SJCRH30 (cell line): Measurements from ENCODE around the gene ASIC2. TPM values are rescaled to one million over a fixed set of nuclear protein-coding genes. Genes with fewer than 3 reads are reported as not detected.
A peak's percentile ranks its signal among the peaks of the same experiment; 100 is the strongest.
"Not testable (repeated sequence)": the region's sequence is repeated elsewhere in the genome, so short reads cannot be mapped to it uniquely, and the experiment has no call there.

Experiments used
- DNase-seq, 2 experiments: peaks; one replicate each; pipeline ENCODE4 v3.0.0-alpha.2; 2015 to 2020
- H3K27ac ChIP-seq: fragments of 250-450 bp; sonication (Bioruptor Pico); 2 replicates; pipeline ENCODE4 v1.5.1; 2020; ENCODE audit warnings: mild to moderate bottlenecking, moderate library complexity
- H3K27me3 ChIP-seq: fragments of 250-450 bp; sonication (Bioruptor Pico); 2 replicates; pipeline ENCODE4 v1.5.1; 2020; ENCODE audit warnings: mild to moderate bottlenecking, moderate library complexity
- H3K36me3 ChIP-seq: fragments of 250-450 bp; sonication (Bioruptor Pico); 2 replicates; pipeline ENCODE4 v1.5.1; 2020; ENCODE audit warnings: mild to moderate bottlenecking, moderate library complexity
- H3K4me1 ChIP-seq: fragments of 250-450 bp; sonication (Bioruptor Pico); 2 replicates; pipeline ENCODE4 v1.5.1; 2020; ENCODE audit warnings: mild to moderate bottlenecking, moderate library complexity
- H3K4me3 ChIP-seq: fragments of 250-450 bp; sonication (Bioruptor Pico); 2 replicates; pipeline ENCODE4 v1.5.1; 2020; ENCODE audit warnings: mild to moderate bottlenecking, moderate library complexity
- H3K9me3 ChIP-seq: fragments of 250-450 bp; sonication (Bioruptor Pico); replicated peaks from 2 replicates; pipeline ENCODE4 v1.5.1; 2020; ENCODE audit warnings: mild to moderate bottlenecking, moderate library complexity
- total RNA-seq: library from RNA; depleted of rRNA; stranded (reverse); fragments of >200 nt; shearing (Covaris generic); gene quantifications from 2 replicates; pipeline ENCODE4 v1.2.3, GENCODE V29; 2014

The ASIC2 gene
- total RNA-seq, 1 experiment from 2014 or later: not detected

DNA sequence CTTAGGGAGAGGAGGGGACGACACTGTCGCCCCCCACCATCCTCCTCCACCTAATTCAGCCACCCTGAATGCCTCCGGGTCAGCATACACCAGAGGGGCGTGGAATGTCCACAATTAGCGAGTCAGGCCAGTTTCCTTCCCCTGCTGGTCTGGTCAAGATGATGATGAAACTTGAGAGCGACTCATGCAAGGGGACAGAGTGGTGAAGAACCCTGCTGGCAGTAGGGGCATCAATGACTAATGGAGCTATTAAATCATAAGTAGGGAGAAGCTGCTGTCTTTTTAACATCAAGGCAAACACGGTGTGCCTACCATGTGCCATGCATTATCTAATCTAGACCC is 294.2 kb downstream of the ASIC2 start:
- Histone ChIP-seq H3K27me3 (peaks cover 20% of the 10 kb centered on the region), H3K36me3 (no peaks in the 10 kb centered on the region), H3K9me3 (no peaks in the 10 kb centered on the region), H3K4me1 (no peaks in the 10 kb centered on the region), H3K27ac (no peak overlapping the region), H3K4me3 (no peak overlapping the region)
- DNase-seq: no peak

GRCh38 chr17:32998111-32998886 is 294.8 kb downstream of the ASIC2 start:
- Histone ChIP-seq H3K36me3 (no peaks in the 10 kb centered on the region), H3K27ac (no peak overlapping the region), H3K4me3 (no peak overlapping the region), H3K27me3 (peaks cover 24% of the 10 kb centered on the region), H3K9me3 (no peaks in the 10 kb centered on the region), H3K4me1 (no peaks in the 10 kb centered on the region)
- peak; percentile 69 to 81 for DNase-seq

- no peak overlapping the region for H3K27ac ChIP-seq
- H3K9me3 ChIP-seq: no peaks in the 10 kb centered on the region
- H3K4me1 ChIP-seq: no peaks in the 10 kb centered on the region
- H3K4me3 ChIP-seq: no peak overlapping the region
- peaks cover 35% of the 10 kb centered on the region for H3K27me3 ChIP-seq
- H3K36me3 ChIP-seq: no peaks in the 10 kb centered on the region
- no peak for DNase-seq
Observed at GRCh38 chr17:32995416-32996045, 297.6 kb downstream of the ASIC2 start.

- Histone ChIP-seq H3K27ac (no peak overlapping the region), H3K36me3 (no peaks in the 10 kb centered on the region), H3K4me1 (no peaks in the 10 kb centered on the region), H3K27me3 (peaks cover 35% of the 10 kb centered on the region), H3K4me3 (no peak overlapping the region), H3K9me3 (no peaks in the 10 kb centered on the region)
- no peak for DNase-seq
Observed at GRCh38 chr17:32993977-32994376, 299.1 kb downstream of the ASIC2 start.

DNA sequence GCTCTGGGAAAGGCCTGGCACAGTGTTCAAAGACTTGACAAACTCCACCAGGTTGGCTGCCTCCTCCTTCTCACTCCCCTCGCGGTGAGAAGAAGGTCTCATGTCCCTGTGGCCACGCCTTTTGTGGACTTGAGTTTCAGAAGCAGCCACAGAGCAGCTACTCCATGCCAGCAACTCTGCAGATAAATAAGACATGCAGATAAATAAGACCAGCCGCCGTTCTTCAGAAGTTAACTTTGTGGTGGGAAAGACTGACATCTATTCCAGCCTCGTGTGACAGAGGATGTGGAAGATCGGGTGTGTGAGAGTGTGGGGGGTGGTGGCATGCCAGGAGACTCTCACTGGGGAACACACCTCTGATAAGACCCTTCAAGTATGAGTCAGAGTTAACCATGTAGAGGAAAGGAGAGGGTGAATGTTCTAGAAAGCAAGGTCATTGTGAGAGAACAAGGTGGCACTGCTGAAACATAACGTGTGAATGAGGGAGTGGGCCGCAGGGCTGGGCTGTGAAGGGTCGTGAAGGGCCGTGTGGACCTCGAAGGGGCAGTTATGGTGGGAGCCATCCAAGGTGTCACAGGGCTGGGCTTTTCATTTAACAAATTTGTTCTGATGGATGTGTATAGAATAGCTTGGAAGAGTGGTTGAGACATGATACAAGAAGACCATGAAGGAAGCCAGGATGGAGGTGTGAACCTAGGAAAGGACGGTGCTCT is 300.6 kb downstream of the ASIC2 start:
- Histone ChIP-seq H3K27ac (no peak overlapping the region), H3K9me3 (no peaks in the 10 kb centered on the region), H3K36me3 (no peaks in the 10 kb centered on the region), H3K4me1 (no peaks in the 10 kb centered on the region), H3K27me3 (peaks cover 35% of the 10 kb centered on the region), H3K4me3 (no peak overlapping the region)
- no peak for DNase-seq

GRCh38 chr17:32988481-32989101 is 304.5 kb downstream of the ASIC2 start:
- no peaks in the 10 kb centered on the region for H3K9me3 ChIP-seq
- no peak overlapping the region for H3K4me3 ChIP-seq
- H3K27ac ChIP-seq: no peak overlapping the region
- DNase-seq: no peak
- peaks cover 12% of the 10 kb centered on the region for H3K27me3 ChIP-seq
- H3K36me3 ChIP-seq: no peaks in the 10 kb centered on the region
- H3K4me1 ChIP-seq: no peaks in the 10 kb centered on the region

GRCh38 chr17:32987868-32988267 is 305.2 kb downstream of the ASIC2 start:
- DNase-seq, H3K4me3 ChIP-seq, H3K9me3 ChIP-seq, H3K27ac ChIP-seq, H3K4me1 ChIP-seq, H3K36me3 ChIP-seq, H3K27me3 ChIP-seq: not testable (repeated sequence)

DNA sequence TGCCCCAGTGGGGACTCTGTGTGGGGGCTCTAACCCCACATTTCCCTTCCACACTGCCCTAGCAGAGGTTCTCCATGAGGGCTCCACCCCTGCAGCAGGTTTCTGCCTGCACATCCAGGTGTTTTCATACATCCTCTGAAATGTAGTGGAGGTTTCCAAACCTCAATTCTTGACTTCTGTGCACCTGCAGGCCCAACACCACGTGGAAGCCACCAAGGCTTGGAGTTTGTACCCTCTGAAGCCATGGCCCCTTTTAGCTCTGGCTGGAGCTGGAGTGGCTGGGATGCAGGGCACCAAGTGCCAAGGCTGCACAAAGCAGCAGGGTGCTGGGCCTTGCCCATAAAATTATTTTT is 305.7 kb downstream of the ASIC2 start:
- not testable (repeated sequence) for H3K4me3 ChIP-seq, DNase-seq, H3K9me3 ChIP-seq, H3K4me1 ChIP-seq, H3K27me3 ChIP-seq, H3K36me3 ChIP-seq, H3K27ac ChIP-seq

- H3K27ac ChIP-seq: no peak overlapping the region
- no peaks in the 10 kb centered on the region for H3K36me3 ChIP-seq
- peaks cover 4% of the 10 kb centered on the region; the same call in 1 of the 2 replicates for H3K9me3 ChIP-seq
- H3K27me3 ChIP-seq: no peaks in the 10 kb centered on the region
- no peak for DNase-seq
- H3K4me3 ChIP-seq: no peak overlapping the region
- H3K4me1 ChIP-seq: no peaks in the 10 kb centered on the region
Observed at GRCh38 chr17:32985050-32985756, 307.9 kb downstream of the ASIC2 start.

GRCh38 chr17:32981611-32982010 is 311.5 kb downstream of the ASIC2 start:
- not testable (repeated sequence) for H3K36me3 ChIP-seq, DNase-seq, H3K27me3 ChIP-seq, H3K4me1 ChIP-seq, H3K4me3 ChIP-seq, H3K9me3 ChIP-seq, H3K27ac ChIP-seq

- no peak overlapping the region for H3K27ac ChIP-seq
- no peaks in the 10 kb centered on the region for H3K36me3 ChIP-seq
- H3K4me3 ChIP-seq: no peak overlapping the region
- no peaks in the 10 kb centered on the region for H3K4me1 ChIP-seq
- H3K27me3 ChIP-seq: 0 out of 2 replicates have a peak, but pooled peaks cover 6% of the 10 kb centered on the region
- H3K9me3 ChIP-seq: peaks cover 4% of the 10 kb centered on the region
- DNase-seq: no peak
Observed at GRCh38 chr17:32980230-32980629, 312.9 kb downstream of the ASIC2 start.

DNA sequence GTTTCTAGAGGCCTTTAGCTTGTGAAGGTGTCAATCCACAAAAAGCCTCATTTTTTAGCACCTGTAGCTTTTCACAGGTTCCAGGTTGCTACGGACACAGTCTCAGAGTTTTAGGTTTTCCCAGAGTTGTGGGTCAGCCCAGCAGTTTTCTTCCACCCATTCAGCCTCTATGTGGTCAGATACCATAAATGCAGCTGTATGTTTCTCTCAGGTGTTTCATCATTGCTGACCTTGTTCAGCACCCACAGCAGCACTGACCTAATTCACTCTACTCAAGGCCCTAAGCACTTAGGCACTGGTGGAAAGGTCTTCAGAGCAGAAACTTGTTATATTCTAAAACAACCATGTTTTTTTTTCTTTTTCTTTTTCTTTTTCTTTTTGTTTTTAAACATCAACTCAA is 316.5 kb downstream of the ASIC2 start:
- Histone ChIP-seq H3K4me1 (peaks cover under 1% of the 10 kb centered on the region; the same call in 1 of the 2 replicates), H3K4me3 (no peak overlapping the region), H3K27ac (no peak overlapping the region), H3K36me3 (no peaks in the 10 kb centered on the region), H3K27me3 (0 out of 2 replicates have a peak, but pooled peaks cover 6% of the 10 kb centered on the region), H3K9me3 (no peaks in the 10 kb centered on the region; the same call in 1 of the 2 replicates)
- no peak for DNase-seq

DNA sequence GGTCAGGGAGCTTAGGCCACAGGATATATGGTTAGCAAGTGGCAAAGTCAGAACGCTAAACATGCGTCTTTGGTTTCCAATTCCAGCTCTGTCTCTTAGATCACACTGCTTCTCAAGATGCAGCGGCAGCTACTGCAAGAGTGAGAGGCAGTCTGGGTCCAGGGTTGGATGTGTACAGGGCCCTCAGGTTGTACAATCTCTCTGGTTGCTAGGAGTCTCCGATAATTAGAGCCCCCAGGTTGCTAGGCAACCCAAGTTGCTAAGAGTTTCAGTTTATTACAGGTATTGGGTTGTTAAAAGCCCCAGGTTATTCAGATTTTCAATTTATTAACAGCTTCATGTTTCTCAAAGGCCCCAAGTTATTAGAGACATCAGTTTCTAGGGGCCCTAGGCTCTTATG is 317.0 kb downstream of the ASIC2 start:
- H3K27ac ChIP-seq: no peak overlapping the region
- H3K4me1 ChIP-seq: peaks cover 6% of the 10 kb centered on the region
- 0 out of 2 replicates have a peak, but pooled peaks cover 6% of the 10 kb centered on the region for H3K27me3 ChIP-seq
- no peak overlapping the region for H3K4me3 ChIP-seq
- no peaks in the 10 kb centered on the region for H3K36me3 ChIP-seq
- H3K9me3 ChIP-seq: no peaks in the 10 kb centered on the region; the same call in 1 of the 2 replicates
- no peak for DNase-seq

DNA sequence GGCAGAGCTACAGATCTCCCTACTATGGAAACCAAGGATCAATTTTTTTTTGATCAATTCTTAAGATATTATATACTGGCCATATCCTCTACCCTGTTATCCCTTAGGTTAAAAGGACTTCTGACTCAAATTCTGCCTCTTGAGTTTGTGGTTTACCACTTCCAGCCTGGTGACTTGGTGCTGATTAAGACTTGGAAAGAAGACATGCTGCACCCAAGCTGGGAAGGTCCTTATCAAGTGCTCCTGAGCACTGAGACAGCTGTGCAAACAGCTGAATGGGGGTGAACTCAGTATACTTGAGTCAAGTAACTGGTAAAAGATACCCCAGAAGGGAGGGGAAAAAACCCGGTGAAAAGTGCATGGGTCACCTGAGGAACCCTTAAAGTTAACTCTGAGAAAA is 321.9 kb downstream of the ASIC2 start:
- Histone ChIP-seq H3K4me3 (no peak overlapping the region), H3K36me3 (no peaks in the 10 kb centered on the region), H3K27ac (no peak overlapping the region), H3K9me3 (peaks cover 4% of the 10 kb centered on the region; the same call in 1 of the 2 replicates), H3K27me3 (peaks cover 10% of the 10 kb centered on the region; the same call in 1 of the 2 replicates), H3K4me1 (peaks cover 13% of the 10 kb centered on the region)
- DNase-seq: peak; percentile 13 to 40
